Neuronal stem cell (in vitro differentiated cells): ENCODE results near the gene HNRNPAB.

ENCODE experiments used
- DNase-seq: peaks from one replicate; pipeline ENCODE4 v3.0.0-alpha.2; 2013; ENCODE audit warnings: low spot score
- H2AFZ ChIP-seq: one replicate; pipeline ENCODE4 v1.6.1; 2013; ENCODE audit warnings: mild to moderate bottlenecking, low read length, inconsistent platforms
- H2AK5ac ChIP-seq: 2 replicates; pipeline ENCODE4 v1.6.1; 2013; ENCODE audit warnings: low read depth, mild to moderate bottlenecking, inconsistent platforms, low read length, moderate library complexity, mixed read lengths
- H2BK120ac ChIP-seq: 2 replicates; pipeline ENCODE4 v1.6.1; 2013; ENCODE audit warnings: low read depth, mild to moderate bottlenecking, inconsistent platforms, low read length, moderate library complexity, mixed read lengths
- H2BK12ac ChIP-seq: one replicate; pipeline ENCODE4 v1.6.1; 2013; ENCODE audit warnings: low read length, inconsistent platforms
- H2BK15ac ChIP-seq: 2 replicates; pipeline ENCODE4 v1.6.1; 2013; ENCODE audit warnings: mild to moderate bottlenecking, low read length, inconsistent platforms, mixed read lengths
- H2BK5ac ChIP-seq: one replicate; pipeline ENCODE4 v1.6.1; 2013; ENCODE audit warnings: inconsistent platforms, mild to moderate bottlenecking, low read length, moderate library complexity
- H3K14ac ChIP-seq: one replicate; pipeline ENCODE4 v1.6.1; 2013; ENCODE audit warnings: low read length, inconsistent platforms
- H3K18ac ChIP-seq: 2 replicates; pipeline ENCODE4 v1.6.1; 2013; ENCODE audit warnings: low read length, inconsistent platforms
- H3K23ac ChIP-seq: 2 replicates; pipeline ENCODE4 v1.6.1; 2013; ENCODE audit warnings: low read depth, mild to moderate bottlenecking, mixed read lengths, low read length, inconsistent platforms; ENCODE audit not compliant: poor library complexity
- H3K27ac ChIP-seq: replicated peaks from 3 replicates; pipeline ENCODE4 v1.5.1; 2013; ENCODE audit warnings: low read length, inconsistent platforms
- H3K27me3 ChIP-seq, 3 experiments: 2 replicates each; pipeline ENCODE4 v1.6.1; 2013; ENCODE audit warnings: low read length in 3 of 3, mild to moderate bottlenecking in 2 of 3, inconsistent platforms in 1 of 3, low read depth in 1 of 3, mixed read lengths in 1 of 3, moderate library complexity in 1 of 3; ENCODE audit not compliant: control insufficient read depth in 3 of 3, insufficient read depth in 3 of 3
- H3K36me3 ChIP-seq, 2 donors: replicated peaks in 1 of 2; 2 replicates each; pipeline ENCODE4 v1.6.1; 2013; ENCODE audit warnings: low read length in 2 of 2; ENCODE audit not compliant: control insufficient read depth in 2 of 2, insufficient read depth in 2 of 2
- H3K4ac ChIP-seq: 2 replicates; pipeline ENCODE4 v1.6.1; 2013; ENCODE audit warnings: inconsistent platforms, mild to moderate bottlenecking, low read length, moderate library complexity
- H3K4me1 ChIP-seq, 2 donors: 1 replicate in 1 of 2; 2 replicates in 1 of 2; pipeline ENCODE4 v1.6.1; 2013; ENCODE audit warnings: low read length in 2 of 2, low read depth in 1 of 2; ENCODE audit not compliant: control insufficient read depth in 2 of 2, insufficient read depth in 1 of 2
- H3K4me2 ChIP-seq: one replicate; pipeline ENCODE4 v1.6.1; 2013; ENCODE audit warnings: mild to moderate bottlenecking, low read length, inconsistent platforms; ENCODE audit not compliant: insufficient read depth, poor library complexity, severe bottlenecking
- H3K4me3 ChIP-seq, 2 donors: 2 replicates each; pipeline ENCODE4 v1.5.1; 2013; ENCODE audit warnings: low read length in 2 of 2, mild to moderate bottlenecking in 2 of 2, inconsistent platforms in 1 of 2, moderate library complexity in 1 of 2
- H3K79me1 ChIP-seq: one replicate; pipeline ENCODE4 v1.6.1; 2013; ENCODE audit warnings: low read depth, mild to moderate bottlenecking, inconsistent platforms, low read length, moderate library complexity
- H3K9ac ChIP-seq: one replicate; pipeline ENCODE4 v1.6.1; 2013; ENCODE audit warnings: mild to moderate bottlenecking, low read depth, low read length, inconsistent platforms; ENCODE audit not compliant: poor library complexity
- H3K9me3 ChIP-seq, 2 donors: replicated peaks in 1 of 2; 2 replicates each; pipeline versions ENCODE3 to v1.6.1; 2013; ENCODE audit warnings: low read length in 2 of 2, mild to moderate bottlenecking in 2 of 2, inconsistent platforms in 1 of 2, low read depth in 1 of 2, mixed read lengths in 1 of 2, moderate library complexity in 1 of 2; ENCODE audit not compliant: control insufficient read depth in 2 of 2, insufficient read depth in 1 of 2
- H4K8ac ChIP-seq: one replicate; pipeline ENCODE4 v1.6.1; 2013; ENCODE audit warnings: low read depth, mild to moderate bottlenecking, inconsistent platforms, low read length, moderate library complexity
- H4K91ac ChIP-seq: one replicate; pipeline ENCODE4 v1.6.1; 2013; ENCODE audit warnings: low read length, low read depth, mild to moderate bottlenecking, inconsistent platforms; ENCODE audit not compliant: poor library complexity
- WGBS, 2 donors: extraction: QIAGEN DNeasy Blood & Tissue Kit; methylation state at CpG; one replicate each; pipeline ENCODE4 v1.1.7; 2013; ENCODE audit warnings: missing lambda C conversion rate in 2 of 2, mixed read lengths in 1 of 2; ENCODE audit not compliant: insufficient read length in 2 of 2, insufficient replicate concordance in 1 of 2; ENCODE audit errors: extremely low coverage in 2 of 2; 5-methylcytosine and 5-hydroxymethylcytosine counted together

Gene HNRNPAB

GRCh38 chr5:178214160-178214803 lies 9.9 kb downstream of the HNRNPAB start:
- Histone ChIP-seq H3K27me3 (no peaks in the 10 kb centered on the region), H2BK120ac (no peak overlapping the region), H3K23ac (no peak overlapping the region), H2BK15ac (no peak overlapping the region), H3K36me3 (peaks cover 68 to 94% of the 10 kb centered on the region in 2 donors), H3K9me3 (no peaks in the 10 kb centered on the region), H4K8ac (no peak overlapping the region), H3K79me1 (no peaks in the 10 kb centered on the region), H3K18ac (no peak overlapping the region), H3K4me2 (no peak overlapping the region), H2AK5ac (no peak overlapping the region), H3K4me1 (no peaks in the 10 kb centered on the region), H3K9ac (no peak overlapping the region), H3K4ac (no peak overlapping the region), H3K27ac (no peak overlapping the region), H2AFZ (no peak overlapping the region), H2BK5ac (no peak overlapping the region), H4K91ac (no peak overlapping the region), H2BK12ac (no peak overlapping the region), H3K14ac (no peak overlapping the region), H3K4me3 (no peak overlapping the region)
- DNase-seq, result no peak
- WGBS, 2 donors, result no CpG with 5 or more reads among the region's 6 CpGs

GRCh38 chr5:178215280-178216002 lies 11.1 kb downstream of the HNRNPAB start:
- no CpG with 5 or more reads among the region's 13 CpGs for WGBS, 2 donors
- Histone ChIP-seq H4K91ac (no peak overlapping the region), H3K36me3 (peaks cover 59 to 89% of the 10 kb centered on the region in 2 donors)

GRCh38 chr5:178216088-178216534 lies 11.8 kb downstream of the HNRNPAB start:
- H2BK120ac ChIP-seq, result no peak overlapping the region
- no peak overlapping the region for H2BK5ac ChIP-seq
- no CpG with 5 or more reads among the region's 5 CpGs for WGBS, 2 donors
- H3K36me3 ChIP-seq, result peaks cover 55 to 85% of the 10 kb centered on the region in 2 donors
- no peak overlapping the region for H3K27ac ChIP-seq
- peaks cover 1% of the 10 kb centered on the region for H3K79me1 ChIP-seq
- H3K9ac ChIP-seq, result no peak overlapping the region
- no peak overlapping the region for H2BK12ac ChIP-seq
- no peaks in the 10 kb centered on the region for H3K9me3 ChIP-seq
- no peak overlapping the region for H3K23ac ChIP-seq
- H3K27me3 ChIP-seq, result no peaks in the 10 kb centered on the region
- no peak overlapping the region for H4K91ac ChIP-seq
- no peak overlapping the region for H2AFZ ChIP-seq
- no peak overlapping the region for H3K18ac ChIP-seq
- no peak overlapping the region for H3K4me2 ChIP-seq
- no peak overlapping the region for H2BK15ac ChIP-seq
- no peak overlapping the region for H3K4ac ChIP-seq
- no peak overlapping the region for H3K4me3 ChIP-seq
- H3K14ac ChIP-seq, result no peak overlapping the region
- H2AK5ac ChIP-seq, result no peak overlapping the region
- H4K8ac ChIP-seq, result no peak overlapping the region
- no peak for DNase-seq
- no peaks in the 10 kb centered on the region for H3K4me1 ChIP-seq

More at GRCh38 chr5:178215280-178216002, 11.1 kb downstream of the HNRNPAB start:
- Histone ChIP-seq H3K4me2 (no peak overlapping the region), H4K8ac (peak overlapping the region; percentile 68), H3K4me3 (peak overlapping the region in 1 of 2 donors; percentile 1), H3K4ac (no peak overlapping the region), H3K4me1 (no peaks in the 10 kb centered on the region), H2AFZ (no peak overlapping the region), H3K79me1 (peaks cover 1% of the 10 kb centered on the region), H2AK5ac (no peak overlapping the region), H2BK15ac (no peak overlapping the region), H3K27me3 (no peaks in the 10 kb centered on the region), H3K23ac (peak overlapping the region; percentile 59), H2BK5ac (no peak overlapping the region), H3K9ac (no peak overlapping the region), H3K18ac (no peak overlapping the region), H3K14ac (no peak overlapping the region), H3K9me3 (no peaks in the 10 kb centered on the region), H3K27ac (no peak overlapping the region), H2BK12ac (no peak overlapping the region), H2BK120ac (peak overlapping the region; percentile 12)
- no peak for DNase-seq

- H3K18ac ChIP-seq, result no peak overlapping the region
- DNase-seq, result no peak
- H2AFZ ChIP-seq, result no peak overlapping the region
- H3K79me1 ChIP-seq, result peaks cover 1% of the 10 kb centered on the region
- peaks cover 0 to 2% of the 10 kb centered on the region in 2 donors for H3K9me3 ChIP-seq
- peaks cover 53 to 84% of the 10 kb centered on the region in 2 donors for H3K36me3 ChIP-seq
- no peak overlapping the region for H4K91ac ChIP-seq
- H2BK5ac ChIP-seq, result no peak overlapping the region
- no CpG with 5 or more reads among the region's 3 CpGs for WGBS, 2 donors
- no peak overlapping the region for H3K23ac ChIP-seq
- no peak overlapping the region for H3K4me3 ChIP-seq
- no peak overlapping the region for H3K4me2 ChIP-seq
- no peak overlapping the region for H2BK12ac ChIP-seq
- no peak overlapping the region for H3K27ac ChIP-seq
- no peak overlapping the region for H3K14ac ChIP-seq
- no peak overlapping the region for H3K4ac ChIP-seq
- no peak overlapping the region for H2BK15ac ChIP-seq
- peaks cover 0 to 2% of the 10 kb centered on the region in 2 donors for H3K4me1 ChIP-seq
- no peaks in the 10 kb centered on the region for H3K27me3 ChIP-seq
- no peak overlapping the region for H2BK120ac ChIP-seq
- H3K9ac ChIP-seq, result no peak overlapping the region
- H4K8ac ChIP-seq, result no peak overlapping the region
- H2AK5ac ChIP-seq, result no peak overlapping the region
These were observed 12.4 kb downstream of the HNRNPAB start for GRCh38 chr5:178216779-178217178.
